NCI-H1105 (cell line): Measurements from ENCODE around the gene AMZ2.
A peak's percentile ranks its signal among the peaks of the same experiment; 100 is the strongest.
"Not testable (repeated sequence)": the region's sequence is repeated elsewhere in the genome, so short reads cannot be mapped to it uniquely, and the experiment has no call there.

Experiments used
- DNase-seq: peaks from one replicate; lab custom pipeline; 2025; lab: John Stamatoyannopoulos, UW

Gene AMZ2

GRCh38 chr17:68249354-68249765, 1.5 kb downstream of the AMZ2 start:
- DNase-seq: no peak

GRCh38 chr17:68253426-68253825, 5.6 kb downstream of the AMZ2 start:
- DNase-seq: not testable (repeated sequence)

DNA sequence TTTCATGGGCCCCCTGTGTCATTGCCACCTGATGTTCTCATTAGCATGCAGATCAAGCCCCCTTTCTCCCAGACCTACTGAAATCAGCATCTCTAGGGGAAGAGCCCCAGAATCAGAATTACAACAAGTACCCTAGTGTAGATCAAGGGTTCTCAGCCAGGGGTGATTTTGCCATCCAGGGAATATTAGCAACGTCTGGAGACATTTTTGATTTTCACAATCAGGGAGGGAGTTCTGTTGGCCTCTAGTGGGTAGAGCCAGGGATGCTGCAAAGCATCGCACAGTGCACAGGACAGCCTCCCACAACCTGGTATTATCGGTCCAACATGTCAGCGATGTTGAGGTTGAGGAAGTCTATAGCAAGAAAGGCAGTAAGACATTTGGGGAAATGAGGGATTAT, 7.3 kb downstream of the AMZ2 start:
- DNase-seq: no peak

GRCh38 chr17:68255731-68256538, 8.1 kb downstream of the AMZ2 start:
- DNase-seq: no peak

DNA sequence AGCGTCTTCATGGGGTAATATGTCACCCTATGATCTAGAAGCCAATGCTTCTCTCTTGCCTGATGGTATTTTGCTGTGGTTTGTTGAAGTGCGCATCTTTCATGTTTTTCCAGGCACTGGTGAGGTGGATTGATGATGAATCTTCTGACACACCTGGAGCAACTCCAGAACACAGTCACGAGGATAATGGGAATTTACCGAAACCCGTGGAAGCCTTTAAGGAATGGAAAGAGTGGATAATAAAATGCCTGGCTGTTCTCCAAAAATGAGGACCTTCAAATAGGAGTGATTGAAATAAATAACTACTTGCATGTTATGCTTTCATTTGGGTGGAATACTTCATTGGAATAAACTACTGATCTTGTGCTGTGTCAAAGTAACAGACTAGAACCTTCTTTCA, 8.9 kb downstream of the AMZ2 start:
- DNase-seq: not testable (repeated sequence)

GRCh38 chr17:68257934-68258333, 10.1 kb downstream of the AMZ2 start:
- no peak for DNase-seq

- DNase-seq: not testable (repeated sequence)
These were observed 11.2 kb downstream of the AMZ2 start for GRCh38 chr17:68258890-68259647.

GRCh38 chr17:68259648-68259951, 11.8 kb downstream of the AMZ2 start:
- not testable (repeated sequence) for DNase-seq

DNA sequence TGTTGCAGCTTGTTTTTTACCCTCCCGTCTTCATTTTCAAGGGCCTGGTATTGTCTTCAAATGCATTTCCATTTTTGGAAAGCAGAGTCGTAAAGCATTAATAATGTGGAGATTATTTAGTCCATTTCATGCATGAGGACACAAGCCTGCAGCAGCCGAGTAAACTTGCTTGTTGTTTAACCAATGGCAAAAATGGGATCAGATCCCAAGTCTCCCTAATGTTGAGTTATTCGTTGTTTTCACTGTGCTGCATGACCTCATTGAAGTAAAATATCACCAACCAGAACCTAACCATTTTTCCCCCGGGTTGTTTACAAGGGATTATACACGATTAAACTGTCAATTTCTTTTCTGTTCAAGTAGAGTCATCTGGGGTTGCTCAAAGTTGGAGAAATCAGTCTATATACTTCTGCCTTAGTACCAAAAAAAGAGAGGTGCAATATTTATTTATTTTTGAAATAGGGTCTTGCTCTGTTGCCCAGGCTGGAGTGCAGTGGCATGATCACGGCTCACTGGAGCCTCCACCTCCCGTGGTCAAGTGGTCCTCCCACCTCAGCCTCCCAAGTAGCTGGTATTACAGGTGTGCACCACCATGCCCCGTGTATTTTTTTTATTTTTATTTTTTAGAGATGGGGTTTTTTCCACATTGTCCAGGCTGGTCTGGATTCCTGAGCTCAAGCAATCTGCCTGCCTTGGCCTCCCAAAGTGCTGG, 12.4 kb downstream of the AMZ2 start:
- no peak for DNase-seq

DNA sequence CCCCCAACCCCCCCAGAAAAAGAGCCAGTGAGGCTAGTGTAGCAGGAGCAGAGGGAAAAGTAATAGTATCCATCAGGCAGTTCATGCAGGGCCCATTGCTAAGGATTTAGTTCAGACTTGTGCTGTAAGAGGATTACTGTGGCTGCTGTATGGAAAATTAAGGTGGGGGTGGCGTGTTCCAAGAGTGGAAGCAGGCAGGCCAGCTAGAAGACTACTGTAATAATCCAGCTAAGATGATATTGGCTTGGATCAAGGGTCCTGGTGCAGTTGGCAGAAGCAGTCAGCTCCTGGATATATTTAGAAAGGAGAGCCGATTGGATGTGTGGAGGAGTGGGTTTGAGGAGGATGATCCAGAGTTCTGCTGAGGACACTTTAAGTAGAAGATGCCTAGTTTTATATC, 14.6 kb downstream of the AMZ2 start:
- DNase-seq: not testable (repeated sequence)

DNA sequence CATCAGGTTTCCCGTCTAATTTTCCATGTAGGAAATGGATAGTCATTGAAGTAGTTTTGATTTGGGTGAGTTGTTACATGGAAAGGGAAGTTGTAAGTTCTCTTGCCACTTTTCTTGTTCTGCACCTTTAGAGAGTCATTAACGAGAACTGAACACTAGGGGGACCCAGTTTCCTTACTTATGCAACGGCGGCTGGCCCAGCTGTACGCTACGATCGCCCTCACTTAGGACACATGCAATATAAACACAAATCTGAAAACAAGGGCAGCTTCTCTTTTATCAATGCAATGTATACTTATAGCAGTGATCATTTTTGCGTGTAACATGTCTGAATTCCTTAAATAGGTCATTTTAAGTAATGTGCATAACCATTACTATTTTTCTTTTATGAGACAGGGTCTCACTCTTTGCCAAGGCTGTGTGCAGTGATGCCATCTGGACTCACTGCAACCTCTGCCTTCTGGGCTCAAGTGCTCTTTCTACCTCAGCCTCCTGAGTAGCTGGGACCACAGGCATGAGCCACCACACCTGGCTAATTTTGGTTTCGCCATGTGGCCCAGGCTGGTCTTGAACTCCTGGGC, 15.3 kb downstream of the AMZ2 start:
- DNase-seq: peak; percentile 11

DNA sequence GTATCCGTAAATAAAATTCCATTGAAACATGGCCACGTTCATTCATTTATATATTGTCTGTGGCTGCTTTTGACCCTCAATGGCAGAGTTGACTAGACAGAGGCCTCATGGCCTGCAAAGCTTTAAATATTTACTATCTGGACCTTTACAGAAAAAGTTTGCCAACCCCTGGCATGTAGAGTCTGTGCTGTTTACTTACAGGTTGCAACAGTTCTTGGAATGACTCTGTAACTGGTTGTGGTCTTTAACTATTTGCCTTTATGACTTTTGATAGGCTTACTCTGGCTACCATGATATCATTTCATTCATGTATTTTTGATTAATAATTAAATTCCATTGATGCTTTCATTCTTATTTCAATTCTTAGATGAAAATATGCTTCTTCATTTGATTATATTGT, 18.0 kb downstream of the AMZ2 start:
- DNase-seq: not testable (repeated sequence)

- no peak for DNase-seq
These were observed 25.9 kb downstream of the AMZ2 start for GRCh38 chr17:68273722-68274121.

GRCh38 chr17:68276339-68276738, 28.5 kb downstream of the AMZ2 start:
- DNase-seq: not testable (repeated sequence)

GRCh38 chr17:68277807-68278206, 30.0 kb downstream of the AMZ2 start:
- DNase-seq: no peak

DNA sequence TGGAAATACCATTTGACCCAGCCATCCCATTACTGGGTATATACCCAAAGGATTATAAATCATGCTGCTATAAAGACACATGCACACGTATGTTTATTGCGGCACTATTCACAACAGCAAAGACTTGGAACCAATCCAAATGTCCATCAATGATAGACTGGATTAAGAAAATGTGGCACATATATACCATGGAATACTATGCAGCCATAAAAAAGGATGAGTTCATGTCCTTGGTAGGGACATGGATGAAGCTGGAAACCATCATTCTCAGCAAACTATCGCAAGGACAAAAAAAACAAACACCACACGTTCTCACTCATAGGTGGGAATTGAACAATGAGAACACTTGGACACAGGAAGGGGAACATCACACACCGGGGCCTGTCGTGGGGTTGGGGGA, 34.1 kb downstream of the AMZ2 start:
- DNase-seq: not testable (repeated sequence)

GRCh38 chr17:68288375-68288774, 40.5 kb downstream of the AMZ2 start:
- no peak for DNase-seq

GRCh38 chr17:68288804-68289203, 41.0 kb downstream of the AMZ2 start:
- no peak for DNase-seq

GRCh38 chr17:68289473-68289872, 41.6 kb downstream of the AMZ2 start:
- no peak for DNase-seq

DNA sequence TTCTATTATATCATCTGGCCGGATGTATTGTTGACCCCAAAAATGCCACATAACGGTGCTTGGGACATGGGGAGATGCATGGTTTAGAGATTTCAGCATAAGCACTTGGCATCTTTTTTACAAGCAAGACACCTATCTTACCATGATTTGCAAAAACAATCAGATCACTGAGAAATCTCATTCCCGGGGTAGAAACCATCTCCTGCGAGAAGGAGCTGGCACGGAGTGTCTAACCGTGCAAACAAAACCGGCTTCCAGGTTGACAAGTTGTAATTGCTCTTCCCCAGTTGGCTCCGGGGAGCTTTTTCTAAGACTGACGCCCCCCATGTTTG, 42.1 kb downstream of the AMZ2 start:
- DNase-seq: no peak

DNA sequence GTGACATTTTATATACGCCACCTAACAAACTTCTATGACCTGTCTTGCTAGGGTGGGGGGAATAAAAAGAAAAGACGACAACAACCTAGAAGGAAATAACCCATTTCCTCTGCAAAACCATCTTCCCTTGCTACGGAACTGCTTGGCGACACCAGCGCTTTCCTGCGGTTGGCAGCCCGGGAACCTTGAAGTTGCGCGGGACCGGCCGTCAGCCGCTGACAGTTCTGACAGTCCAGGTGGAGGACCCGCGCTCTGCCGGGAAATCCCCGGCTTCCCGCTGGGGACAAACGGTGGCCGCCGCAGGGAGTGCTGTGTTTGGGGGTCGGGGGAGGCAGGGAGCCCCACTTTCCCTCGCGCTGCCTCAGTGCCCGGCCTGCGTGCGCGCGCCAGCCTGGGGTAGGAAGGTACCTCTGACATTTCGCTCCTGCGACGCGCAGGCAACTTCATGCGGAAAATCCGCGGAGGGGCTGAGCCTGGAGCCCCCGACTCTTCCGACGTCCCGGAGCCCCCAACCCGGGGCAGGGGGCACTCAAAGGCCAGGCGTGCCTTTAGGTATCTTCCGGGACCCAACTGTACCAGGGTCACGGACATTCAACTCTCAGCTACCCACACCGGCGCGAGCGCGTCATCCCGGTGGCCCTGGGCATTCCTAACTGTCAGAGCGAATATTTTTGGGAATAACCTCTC, 42.6 kb downstream of the AMZ2 start:
- peak; percentile 4 for DNase-seq
